MM.1S (cell line): ENCODE results near the gene ORMDL3.

Experiments
- CTCF ChIP-seq: fragments of 300-600 bp; sonication (generic); IDR thresholded peaks from 2 replicates; pipeline ENCODE4 v1.5.1; 2016; ENCODE audit warnings: antibody characterized with exemption, low read length, mixed read lengths
- EZH2 ChIP-seq: fragments of 300-600 bp; sonication (generic); optimal IDR thresholded peaks from 2 replicates; pipeline ENCODE3; 2017; ENCODE audit warnings: low read depth, mild to moderate bottlenecking, antibody characterized with exemption, low read length, mixed read lengths
- EZH2phosphoT487 ChIP-seq: fragments of 300-600 bp; sonication (generic); IDR thresholded peaks from 2 replicates; pipeline ENCODE4 v1.6.1; 2018; ENCODE audit warnings: antibody characterized with exemption, low read length

- TF ChIP-seq CTCF (no peak), EZH2 (no peak), EZH2phosphoT487 (no peak)
Observed at GRCh38 chr17:39946551-39947330, 19.3 kb upstream of the ORMDL3 start.
